KMS-11 (cell line): ENCODE data around the gene CPT1B.

Experiments used
- H2AFZ ChIP-seq: fragments of 200-600 bp; sonication (generic); 2 replicates; pipeline ENCODE4 v1.6.1; 2016; ENCODE audit warnings: antibody characterized with exemption, mixed run types, low read depth
- H3K27ac ChIP-seq: fragments of 200-600 bp; sonication (generic); 2 replicates; pipeline ENCODE4 v1.6.1; 2016; ENCODE audit warnings: mild to moderate bottlenecking, mixed run types
- H3K27me3 ChIP-seq: fragments of 200-600 bp; sonication (generic); 2 replicates; pipeline ENCODE4 v1.6.1; 2017; ENCODE audit warnings: mild to moderate bottlenecking, low read depth, mixed run types, moderate library complexity; ENCODE audit not compliant: insufficient read depth
- H3K36me3 ChIP-seq: fragments of 200-600 bp; sonication (generic); 2 replicates; pipeline ENCODE4 v1.6.1; 2017; ENCODE audit warnings: mild to moderate bottlenecking, mixed run types; ENCODE audit not compliant: insufficient read depth
- H3K4me1 ChIP-seq: fragments of 200-600 bp; sonication (generic); 2 replicates; pipeline ENCODE4 v1.6.1; 2016; ENCODE audit warnings: mild to moderate bottlenecking, low read depth, mixed run types; ENCODE audit not compliant: poor library complexity, severe bottlenecking
- H3K4me2 ChIP-seq: fragments of 200-600 bp; sonication (generic); 2 replicates; pipeline ENCODE4 v1.7.0; 2016; ENCODE audit warnings: mild to moderate bottlenecking, mixed run types
- H3K4me3 ChIP-seq: fragments of 200-600 bp; sonication (generic); IDR thresholded peaks from 2 replicates; pipeline ENCODE4 v1.6.1; 2017; ENCODE audit warnings: low read depth, low read length, mixed read lengths; ENCODE audit not compliant: insufficient read depth
- H3K79me2 ChIP-seq: fragments of 200-600 bp; sonication (generic); 2 replicates; pipeline ENCODE4 v1.6.1; 2016; ENCODE audit warnings: low read depth, mixed run types; ENCODE audit not compliant: insufficient read depth
- H3K9ac ChIP-seq: fragments of 200-600 bp; sonication (generic); 2 replicates; pipeline ENCODE4 v1.6.1; 2016; ENCODE audit warnings: mild to moderate bottlenecking, mixed run types
- H4K20me1 ChIP-seq: fragments of 200-600 bp; sonication (generic); 2 replicates; pipeline ENCODE4 v1.6.1; 2016; ENCODE audit warnings: mild to moderate bottlenecking, mixed run types; ENCODE audit not compliant: insufficient read depth
- TF ChIP-seq, protein P1 (sequence below): fragments of 200-600 bp; sonication (generic); conservative IDR thresholded peaks from 2 replicates; pipeline ENCODE4 v1.6.1; 2017; ENCODE audit warnings: low read depth, mild to moderate bottlenecking, antibody characterized with exemption, low read length, moderate library complexity, mixed read lengths

Gene CPT1B

DNA sequence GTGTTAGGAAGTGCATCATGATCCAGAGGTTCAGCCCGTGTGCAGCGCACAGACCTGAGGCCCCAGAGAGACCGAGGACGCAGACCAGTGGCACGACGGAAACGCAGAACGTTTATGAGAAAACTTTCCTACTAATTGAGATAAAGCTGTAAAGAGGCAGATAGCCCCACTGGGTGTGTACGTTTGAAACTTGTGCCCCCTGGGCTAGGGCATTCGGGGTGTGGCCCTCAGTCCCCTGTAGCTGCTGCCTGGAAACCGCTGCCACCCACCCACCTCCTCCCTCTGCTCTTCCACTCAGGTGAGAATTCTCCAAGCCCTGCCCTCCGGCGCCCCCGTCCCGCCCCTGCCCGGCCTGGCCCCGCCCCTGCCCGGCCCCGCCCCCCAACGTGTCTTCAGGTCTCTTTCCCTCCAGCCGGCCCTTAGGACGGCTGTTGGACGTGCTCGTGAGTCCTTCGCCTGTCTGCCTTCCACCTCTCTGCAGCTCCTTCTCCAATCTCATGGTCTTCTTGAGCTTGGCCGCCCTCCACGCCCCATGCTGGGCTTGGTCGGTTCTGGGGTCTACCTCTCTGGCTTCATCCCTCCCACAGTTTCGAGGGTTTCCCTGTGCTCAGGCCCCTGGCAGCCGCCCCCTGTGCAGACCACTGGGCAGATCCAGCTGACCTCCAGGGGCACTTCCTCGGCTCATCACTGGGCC lies 34.4 kb upstream of the CPT1B start:
- H3K4me1 ChIP-seq = no peaks in the 10 kb centered on the region
- no peaks in the 10 kb centered on the region for H4K20me1 ChIP-seq
- peaks cover 37% of the 10 kb centered on the region for H3K27me3 ChIP-seq
- H3K36me3 ChIP-seq = no peaks in the 10 kb centered on the region
- no peak overlapping the region for H3K9ac ChIP-seq
- H3K79me2 ChIP-seq = no peaks in the 10 kb centered on the region
- no peak overlapping the region for H2AFZ ChIP-seq
- no peak overlapping the region for H3K4me3 ChIP-seq
- no peak overlapping the region for H3K4me2 ChIP-seq
- no peak overlapping the region for H3K27ac ChIP-seq
- TF ChIP-seq, protein P1, sequence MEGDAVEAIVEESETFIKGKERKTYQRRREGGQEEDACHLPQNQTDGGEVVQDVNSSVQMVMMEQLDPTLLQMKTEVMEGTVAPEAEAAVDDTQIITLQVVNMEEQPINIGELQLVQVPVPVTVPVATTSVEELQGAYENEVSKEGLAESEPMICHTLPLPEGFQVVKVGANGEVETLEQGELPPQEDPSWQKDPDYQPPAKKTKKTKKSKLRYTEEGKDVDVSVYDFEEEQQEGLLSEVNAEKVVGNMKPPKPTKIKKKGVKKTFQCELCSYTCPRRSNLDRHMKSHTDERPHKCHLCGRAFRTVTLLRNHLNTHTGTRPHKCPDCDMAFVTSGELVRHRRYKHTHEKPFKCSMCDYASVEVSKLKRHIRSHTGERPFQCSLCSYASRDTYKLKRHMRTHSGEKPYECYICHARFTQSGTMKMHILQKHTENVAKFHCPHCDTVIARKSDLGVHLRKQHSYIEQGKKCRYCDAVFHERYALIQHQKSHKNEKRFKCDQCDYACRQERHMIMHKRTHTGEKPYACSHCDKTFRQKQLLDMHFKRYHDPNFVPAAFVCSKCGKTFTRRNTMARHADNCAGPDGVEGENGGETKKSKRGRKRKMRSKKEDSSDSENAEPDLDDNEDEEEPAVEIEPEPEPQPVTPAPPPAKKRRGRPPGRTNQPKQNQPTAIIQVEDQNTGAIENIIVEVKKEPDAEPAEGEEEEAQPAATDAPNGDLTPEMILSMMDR = no peak

DNA sequence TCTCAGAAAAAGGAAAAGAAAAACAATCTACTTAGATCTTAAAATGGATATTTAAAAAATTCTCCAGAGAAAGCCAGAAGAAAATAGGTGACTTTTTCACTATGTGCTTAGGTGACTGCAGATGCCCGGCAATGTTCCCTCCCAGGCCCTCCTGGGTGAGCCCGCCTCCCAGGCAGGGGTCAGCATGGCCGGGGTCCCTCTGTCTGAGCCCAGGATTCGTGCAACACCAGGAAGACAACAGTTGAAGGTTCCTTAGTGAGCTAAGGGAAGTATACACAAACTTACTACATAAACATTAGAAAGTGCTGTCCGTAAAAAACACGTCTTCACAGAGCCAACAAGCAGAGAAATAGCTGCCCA lies 33.9 kb upstream of the CPT1B start:
- Histone ChIP-seq H3K27me3 (peaks cover 42% of the 10 kb centered on the region), H3K36me3 (no peaks in the 10 kb centered on the region), H3K4me1 (no peaks in the 10 kb centered on the region), H3K27ac (no peak overlapping the region), H2AFZ (no peak overlapping the region), H3K9ac (no peak overlapping the region), H3K79me2 (no peaks in the 10 kb centered on the region), H3K4me3 (no peak overlapping the region), H3K4me2 (no peak overlapping the region), H4K20me1 (no peaks in the 10 kb centered on the region)
- TF ChIP-seq, protein P1 = no peak

DNA sequence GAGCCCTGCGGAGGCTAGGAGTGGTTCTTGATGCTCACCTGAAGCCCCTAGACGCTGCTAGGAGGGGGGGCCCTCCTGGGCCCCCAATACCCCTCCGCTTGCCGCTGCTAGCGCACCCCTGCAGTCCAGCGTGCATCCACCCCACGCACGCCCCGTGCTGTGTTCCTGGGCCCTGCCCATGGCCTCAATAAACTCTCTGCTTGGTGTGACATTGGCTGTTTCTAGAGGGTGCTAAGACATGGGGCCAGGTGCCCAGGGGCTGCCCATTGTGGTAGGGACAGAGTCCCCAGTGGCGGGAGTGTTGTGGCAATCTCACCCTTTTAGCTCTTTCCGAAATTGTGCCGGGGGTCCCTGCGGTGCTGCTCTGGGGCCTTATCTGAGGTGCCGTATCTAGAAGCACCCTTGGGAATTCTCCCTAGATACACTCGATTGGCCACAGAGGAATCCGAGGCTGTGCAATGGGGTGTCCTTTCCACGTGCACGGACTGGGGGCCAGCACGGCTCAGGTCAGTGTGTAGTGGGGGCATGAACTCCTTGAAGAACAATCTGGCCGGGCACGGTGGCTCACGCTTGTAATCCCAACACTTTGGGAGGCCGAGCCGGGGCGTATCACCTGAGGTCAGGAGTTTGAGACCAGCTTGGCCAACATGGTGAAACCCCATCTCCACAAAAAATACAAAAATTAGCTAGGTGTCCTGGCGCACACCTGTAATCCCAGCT lies 33.3 kb upstream of the CPT1B start:
- Histone ChIP-seq H2AFZ (no peak overlapping the region), H3K79me2 (no peaks in the 10 kb centered on the region), H3K4me1 (no peaks in the 10 kb centered on the region), H3K4me2 (no peak overlapping the region), H3K27me3 (peaks cover 49% of the 10 kb centered on the region), H3K27ac (no peak overlapping the region), H3K9ac (no peak overlapping the region), H3K36me3 (no peaks in the 10 kb centered on the region), H4K20me1 (no peaks in the 10 kb centered on the region), H3K4me3 (no peak overlapping the region)
- TF ChIP-seq, protein P1 = no peak

DNA sequence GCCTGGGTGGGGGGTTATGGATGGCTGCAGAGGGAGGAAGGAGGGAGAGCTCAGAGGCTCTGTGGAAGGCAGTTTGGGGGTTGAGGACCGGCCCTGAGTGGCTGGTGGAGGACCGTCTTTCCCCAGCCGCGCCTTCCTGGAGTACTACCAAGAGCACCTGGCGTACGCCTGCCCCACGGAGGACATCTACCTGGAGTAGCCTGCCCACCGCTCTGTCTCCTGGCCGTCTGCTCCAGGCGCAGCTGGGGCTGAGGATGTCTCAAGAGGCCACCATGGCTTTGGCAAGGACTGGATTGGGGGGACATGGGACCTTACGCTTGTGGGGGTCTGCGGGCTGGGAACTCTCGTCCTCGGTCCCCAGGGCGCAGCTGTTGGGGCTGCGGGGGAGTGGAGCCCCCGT lies 32.4 kb upstream of the CPT1B start:
- TF ChIP-seq, protein P1 = no peak
- Histone ChIP-seq H3K9ac (no peak overlapping the region), H3K4me2 (no peak overlapping the region), H4K20me1 (no peaks in the 10 kb centered on the region), H2AFZ (no peak overlapping the region), H3K36me3 (no peaks in the 10 kb centered on the region), H3K4me3 (no peak overlapping the region), H3K27me3 (peaks cover 52% of the 10 kb centered on the region), H3K79me2 (no peaks in the 10 kb centered on the region), H3K4me1 (no peaks in the 10 kb centered on the region), H3K27ac (no peak overlapping the region)
